Measurements from ENCODE around the gene PRG3. TPM values are rescaled to one million over a fixed set of nuclear protein-coding genes. Genes with fewer than 3 reads are reported as not detected.

PRG3 gene
- total and polyA plus RNA-seq, 9 of the 15 experiments (the other 6 are each of a cell fraction or from before 2014, with no cell fraction given): 0.18 to 0.55 (median 0.38) TPM; not detected in 6

GRCh38 chr11:57424792-57425564 is 44.0 kb upstream of the PRG3 start (continued):
- TF ChIP-seq AFF1 (IDR thresholded peaks at IDR 0.05; ENCODE audit: low read depth in 1 of 2, partially characterized antibody in 2 of 2): peak in 1 of 2 experiments; percentile 91
- peak; percentile 32; the same call in 1 of the 2 replicates for TF ChIP-seq TARDBP (IDR thresholded peaks at IDR 0.05)
- peak; percentile 78; the same call in 1 of the 2 replicates for TF ChIP-seq CEBPB (tag; IDR thresholded peaks at IDR 0.05)
- TF ChIP-seq TCF7L2 (IDR thresholded peaks at IDR 0.05; ENCODE audit: low read depth, low read length): no peak
- TF ChIP-seq LCOR (CRISPR knock-in tag; IDR thresholded peaks at IDR 0.05): peak; percentile 99
- no peak for TF ChIP-seq FOXO4 (CRISPR knock-in tag; IDR thresholded peaks at IDR 0.05)
- TF ChIP-seq MXI1 (IDR thresholded peaks at IDR 0.05; ENCODE audit: low read depth, low read length): peak; percentile 93
- no peak for TF ChIP-seq MCM3 (IDR thresholded peaks at IDR 0.05)
- no peak for TF ChIP-seq ZC3H11A (IDR thresholded peaks at IDR 0.05; ENCODE audit: low read depth, low read length)
- peak; percentile 91 for TF ChIP-seq SMAD3 (CRISPR knock-in tag; conservative IDR thresholded peaks at IDR 0.05)
- no peak for TF ChIP-seq KLF13 (tag; IDR thresholded peaks at IDR 0.05; ENCODE audit: borderline replicate concordance, low read depth)
- no peak for TF ChIP-seq RBM25 (IDR thresholded peaks at IDR 0.05; ENCODE audit: low read depth, low read length, severe bottlenecking)
- TF ChIP-seq SRSF1 (IDR thresholded peaks at IDR 0.05; ENCODE audit: low read depth, low read length): no peak
- TF ChIP-seq ZNF197 (CRISPR knock-in tag; IDR thresholded peaks at IDR 0.05; ENCODE audit: low read depth): no peak
- peak in 1 of 2 experiments; percentile 21; a peak in 1 of 4 replicates for TF ChIP-seq RAD21 (CRISPR knock-in tag; conservative IDR thresholded peaks at IDR 0.05 in 1 of 2, IDR thresholded peaks at IDR 0.05 in 1 of 2)
- no peak for TF ChIP-seq NFE2L1 (tag; IDR thresholded peaks at IDR 0.05; ENCODE audit: borderline replicate concordance, low read depth)
- no peak for TF ChIP-seq NCOA6 (IDR thresholded peaks at IDR 0.05)
- TF ChIP-seq NR0B1 (IDR thresholded peaks at IDR 0.05; ENCODE audit: partially characterized antibody): no peak
- TF ChIP-seq NFATC3 (IDR thresholded peaks at IDR 0.05): no peak
- TF ChIP-seq BRF2 (IDR thresholded peaks at IDR 0.05; ENCODE audit: borderline replicate concordance, insufficient read depth, insufficient read length): no peak

All from K562 (cell line).